Endothelial cell of hepatic sinusoid (primary cell): Measurements from ENCODE around the gene PLK3.
"Not testable (repeated sequence)": the region's sequence is repeated elsewhere in the genome, so short reads cannot be mapped to it uniquely, and the experiment has no call there.

Experiments
- in situ Hi-C: cut with HindIII; loops from 2 replicates; pipeline ENCODE4 v1.10.0; 2017; ENCODE audit warnings: low sequenced_read_pairs

The PLK3 gene

GRCh38 chr1:44786841-44787426, 13.2 kb upstream of the PLK3 start:
- in situ Hi-C loops: no loop called here

GRCh38 chr1:44787506-44787905, 12.7 kb upstream of the PLK3 start:
- in situ Hi-C loops: no loop called here

- in situ Hi-C loops: no loop called here
Measured at GRCh38 chr1:44788120-44788860, 11.9 kb upstream of the PLK3 start, which contains the start of gene BEST4. Gene BEST4, minus strand, starts transcription at chr1:44788170. Its CDS starts 465 bp downstream, at chr1:44787705.

GRCh38 chr1:44790968-44791801, 9.0 kb upstream of the PLK3 start:
- in situ Hi-C loops: no loop called here

- in situ Hi-C loops: no loop called here
Measured at GRCh38 chr1:44792736-44793502, 7.3 kb upstream of the PLK3 start.

GRCh38 chr1:44797886-44798285, 2.3 kb upstream of the PLK3 start:
- in situ Hi-C loops: not testable (repeated sequence)

GRCh38 chr1:44798481-44799365, 1.5 kb upstream of the PLK3 start:
- in situ Hi-C loops: no loop called here

- in situ Hi-C loops: no loop called here
Measured at GRCh38 chr1:44801491-44802305, 1.5 kb downstream of the PLK3 start.

- in situ Hi-C loops: no loop called here
Measured at GRCh38 chr1:44802306-44803061, 2.3 kb downstream of the PLK3 start.

GRCh38 chr1:44803062-44803311, 2.8 kb downstream of the PLK3 start:
- in situ Hi-C loops: no loop called here

- in situ Hi-C loops: no loop called here
Measured at GRCh38 chr1:44803312-44804095, 3.3 kb downstream of the PLK3 start.

GRCh38 chr1:44805311-44806024, 5.3 kb downstream of the PLK3 start:
- in situ Hi-C loops: no loop called here

- in situ Hi-C loops: no loop called here
Measured at GRCh38 chr1:44806025-44806703, 6.0 kb downstream of the PLK3 start.

GRCh38 chr1:44806704-44807363, 6.7 kb downstream of the PLK3 start, which contains the start of gene DYNLT4:
Gene DYNLT4, minus strand, starts transcription at chr1:44807351. Its CDS starts 683 bp downstream, at chr1:44806668.
- in situ Hi-C loops: no loop called here

- in situ Hi-C loops: no loop called here
Measured at GRCh38 chr1:44807364-44808062, 7.3 kb downstream of the PLK3 start.
